Gastroesophageal sphincter (tissue), 4 donors: ENCODE measurements around the gene RAD9B. TPM values are rescaled to one million over a fixed set of nuclear protein-coding genes. Genes with fewer than 3 reads are reported as not detected.
"Not testable (repeated sequence)": the region's sequence is repeated elsewhere in the genome, so short reads cannot be mapped to it uniquely, and the experiment has no call there.

Experiments
- ATAC-seq: fragments of 150-250 bp; one replicate; pipeline ENCODE4 v1.9.1; 2016; ENCODE audit warnings: mild to moderate bottlenecking, moderate library complexity
- H3K27ac ChIP-seq, 4 donors: fragments of 200-600 bp; sonication (generic) in 3 of 4; 1 replicate in 3 of 4; 2 replicates in 1 of 4; pipeline ENCODE4 v1.5.1; 2016 to 2019
- H3K27me3 ChIP-seq: fragments of 200-600 bp; sonication (generic); one replicate; pipeline ENCODE4 v1.5.1; 2019
- H3K36me3 ChIP-seq, 2 donors: fragments of 200-600 bp; sonication (generic); one replicate each; pipeline ENCODE4 v1.5.1; 2019; ENCODE audit warnings: control low read depth in 1 of 2
- H3K4me1 ChIP-seq, 3 donors: fragments of 200-600 bp; sonication (generic); 1 replicate in 2 of 3; 2 replicates in 1 of 3; pipeline ENCODE4 v1.5.1; 2016 to 2019; ENCODE audit warnings: control low read depth in 2 of 3
- H3K4me3 ChIP-seq, 2 donors: fragments of 200-600 bp; sonication (generic); one replicate each; pipeline ENCODE4 v1.5.1; 2019; ENCODE audit warnings: mild to moderate bottlenecking in 1 of 2, moderate library complexity in 1 of 2
- H3K9me3 ChIP-seq, 3 donors: fragments of 200-600 bp; sonication (generic); one replicate each; pipeline ENCODE4 v1.5.1; 2017 to 2019; ENCODE audit warnings: control low read depth in 2 of 3
- EP300 ChIP-seq: sonication (generic); formaldehyde crosslinking; IDR thresholded peaks from one replicate; pipeline ENCODE4 v1.6.1; 2017; ENCODE audit warnings: antibody characterized with exemption, mild to moderate bottlenecking
- POLR2A ChIP-seq, 2 donors: fragments of 450-650 bp; IDR thresholded peaks; one replicate each; pipeline ENCODE4 v1.6.1; 2017; ENCODE audit warnings: antibody characterized with exemption in 2 of 2, mild to moderate bottlenecking in 2 of 2, moderate library complexity in 1 of 2
- POLR2AphosphoS5 ChIP-seq: sonication (generic); formaldehyde crosslinking; IDR thresholded peaks from one replicate; pipeline ENCODE4 v1.6.1; 2017; ENCODE audit warnings: antibody characterized with exemption
- WGBS, 2 donors: methylation state at CpG; one replicate each; pipeline ENCODE4 v1.1.5; 2018; ENCODE audit warnings: low coverage in 1 of 2; 5-methylcytosine and 5-hydroxymethylcytosine counted together
- total RNA-seq, 4 donors: library from RNA; depleted of rRNA; stranded (reverse); fragments of >200 nt; gene quantifications; one replicate each; pipeline ENCODE4 v1.1.0, GENCODE V29; 2016
- TF ChIP-seq, protein P1 (sequence below), 4 experiments: fragments of 200-600 bp in 2 of 4; fragments of 450-650 bp in 2 of 4; sonication (generic) in 1 of 4; IDR thresholded peaks; one replicate each; pipeline ENCODE4 v1.5.1; 2017 to 2019; ENCODE audit warnings: antibody characterized with exemption in 4 of 4, mild to moderate bottlenecking in 2 of 4, moderate library complexity in 2 of 4

The RAD9B gene
- total RNA-seq, 4 donors from 2014 or later, result 1.1 to 5.1 (median 1.9) TPM

DNA sequence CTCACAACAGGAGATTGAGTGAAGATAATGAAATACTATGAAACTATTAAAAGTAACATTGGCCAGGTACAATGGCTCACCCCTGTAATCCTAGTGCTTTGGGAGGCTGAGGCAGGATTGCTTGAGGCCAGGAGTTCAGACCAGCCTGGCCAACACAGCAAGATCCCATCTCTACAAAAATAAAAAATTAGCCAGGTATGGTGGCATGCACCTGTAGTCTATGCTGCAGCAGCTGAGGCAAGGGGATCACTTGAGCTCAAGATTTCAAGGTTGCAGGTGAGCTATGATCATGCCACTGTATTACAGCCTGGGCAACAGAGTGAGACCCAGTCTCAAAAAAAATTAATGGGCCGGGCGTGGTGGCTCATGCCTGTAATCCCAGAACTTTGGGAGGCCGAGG is 14.9 kb downstream of the RAD9B start:
- no peak for ATAC-seq
- Histone ChIP-seq H3K36me3 (no peaks in the 10 kb centered on the region), H3K27ac (no peak overlapping the region), H3K27me3 (no peaks in the 10 kb centered on the region), H3K4me1 (peaks cover 0 to 8% (median 0%) of the 10 kb centered on the region in 3 donors), H3K9me3 (no peaks in the 10 kb centered on the region), H3K4me3 (no peak overlapping the region)
- WGBS, 2 donors, result 92% methylated on average over 2 of the region's 3 CpGs; no CpG with 5 or more reads in 1 of the 2 donors
- TF ChIP-seq EP300, result no peak
- no peak for TF ChIP-seq POLR2AphosphoS5
- TF ChIP-seq, protein P1, sequence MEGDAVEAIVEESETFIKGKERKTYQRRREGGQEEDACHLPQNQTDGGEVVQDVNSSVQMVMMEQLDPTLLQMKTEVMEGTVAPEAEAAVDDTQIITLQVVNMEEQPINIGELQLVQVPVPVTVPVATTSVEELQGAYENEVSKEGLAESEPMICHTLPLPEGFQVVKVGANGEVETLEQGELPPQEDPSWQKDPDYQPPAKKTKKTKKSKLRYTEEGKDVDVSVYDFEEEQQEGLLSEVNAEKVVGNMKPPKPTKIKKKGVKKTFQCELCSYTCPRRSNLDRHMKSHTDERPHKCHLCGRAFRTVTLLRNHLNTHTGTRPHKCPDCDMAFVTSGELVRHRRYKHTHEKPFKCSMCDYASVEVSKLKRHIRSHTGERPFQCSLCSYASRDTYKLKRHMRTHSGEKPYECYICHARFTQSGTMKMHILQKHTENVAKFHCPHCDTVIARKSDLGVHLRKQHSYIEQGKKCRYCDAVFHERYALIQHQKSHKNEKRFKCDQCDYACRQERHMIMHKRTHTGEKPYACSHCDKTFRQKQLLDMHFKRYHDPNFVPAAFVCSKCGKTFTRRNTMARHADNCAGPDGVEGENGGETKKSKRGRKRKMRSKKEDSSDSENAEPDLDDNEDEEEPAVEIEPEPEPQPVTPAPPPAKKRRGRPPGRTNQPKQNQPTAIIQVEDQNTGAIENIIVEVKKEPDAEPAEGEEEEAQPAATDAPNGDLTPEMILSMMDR (IDR thresholded peaks at IDR 0.05), result no peak
- TF ChIP-seq POLR2A (IDR thresholded peaks at IDR 0.05), result no peak

DNA sequence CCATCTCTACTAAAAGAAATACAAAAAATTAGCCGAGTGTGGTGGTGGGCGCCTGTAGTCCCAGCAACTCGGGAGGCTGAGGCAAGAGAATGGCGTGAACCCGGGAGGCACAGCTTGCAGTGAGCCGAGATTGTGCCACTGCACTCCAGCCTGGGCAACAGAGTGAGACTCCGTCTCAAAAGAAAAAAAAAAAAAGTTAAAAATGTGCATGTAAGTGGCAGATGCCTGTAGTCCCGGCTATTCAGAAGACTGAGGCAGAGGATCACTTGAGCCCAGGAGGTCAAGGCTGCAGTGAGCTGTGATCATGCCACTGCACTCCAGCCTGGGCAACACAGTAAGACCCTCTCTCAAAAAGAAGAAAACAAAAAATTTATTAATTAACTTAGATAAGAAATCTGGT is 15.9 kb downstream of the RAD9B start:
- not testable (repeated sequence) for H3K36me3 ChIP-seq, H3K27ac ChIP-seq, H3K27me3 ChIP-seq, H3K9me3 ChIP-seq, ATAC-seq, H3K4me1 ChIP-seq, H3K4me3 ChIP-seq
- 85 to 100% methylated on average over 1 to 8 of the region's 8 CpGs for WGBS, 2 donors

DNA sequence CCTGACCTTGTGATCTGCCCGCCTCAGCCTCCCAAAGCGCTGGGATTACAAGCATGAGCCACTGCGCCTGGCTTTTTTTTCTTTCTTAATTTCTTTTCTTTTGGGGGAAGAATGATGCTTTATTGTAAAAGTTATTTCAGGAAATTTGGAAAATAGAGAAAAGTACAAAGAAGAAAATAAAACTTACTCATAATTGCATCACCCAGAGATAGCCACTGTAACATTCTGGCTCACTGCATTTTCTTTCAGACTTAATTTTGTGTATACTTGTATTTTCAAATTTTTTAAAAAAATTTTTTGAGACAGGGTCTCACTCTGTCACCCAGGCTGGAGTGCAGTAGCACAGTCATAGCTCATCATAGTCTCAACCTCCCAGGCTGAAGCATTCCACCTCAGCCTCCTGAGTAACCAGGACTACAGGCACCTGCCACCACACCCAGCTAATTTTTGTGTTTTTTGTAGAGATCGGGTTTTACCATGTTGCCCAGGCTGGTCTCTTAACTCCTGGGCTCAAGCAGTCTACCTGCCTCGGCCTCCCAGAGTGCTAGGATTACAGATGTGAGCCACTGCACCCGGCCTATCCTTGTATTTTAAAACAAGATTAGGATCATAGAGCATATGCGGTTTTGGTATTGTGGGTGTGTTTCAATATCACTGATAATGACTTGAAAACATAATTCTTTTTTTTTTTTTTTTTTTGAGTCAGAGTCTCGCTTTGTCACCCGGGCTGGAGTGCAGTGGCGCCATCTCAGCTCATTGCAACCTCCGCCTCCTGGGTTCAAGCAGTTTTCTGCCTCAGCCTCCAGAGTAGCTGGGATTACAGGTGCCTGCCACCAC is 19.0 kb downstream of the RAD9B start:
- 86 to 89% methylated on average over 7 of the region's 11 CpGs for WGBS, 2 donors

DNA sequence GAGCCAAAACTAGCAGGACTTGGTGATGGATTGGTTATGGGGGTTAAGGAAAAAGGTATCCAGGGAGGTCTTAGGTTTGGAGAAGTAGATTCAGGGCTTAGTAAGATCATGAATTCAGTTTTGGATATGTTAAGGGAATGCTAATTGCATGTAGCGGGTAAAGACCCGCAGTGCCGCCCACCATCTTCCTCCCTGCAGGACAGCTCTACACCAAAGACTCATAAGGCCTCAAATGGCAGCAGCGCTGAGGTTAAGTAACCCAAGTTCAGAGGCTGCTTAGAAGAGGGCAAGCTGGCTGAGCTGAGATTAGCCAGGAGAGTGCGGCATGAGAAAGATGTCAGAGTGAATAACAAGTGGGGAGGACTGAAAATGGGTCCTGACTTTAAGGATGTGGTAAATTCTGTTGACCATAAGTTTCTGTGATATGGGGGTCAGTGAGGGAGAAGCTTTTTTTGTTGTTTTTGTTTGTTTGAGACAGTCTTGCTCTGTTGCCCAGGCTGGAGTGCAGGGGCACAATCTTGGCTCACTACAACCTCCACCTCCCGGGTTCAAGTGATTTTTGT is 26.2 kb downstream of the RAD9B start:
- H3K4me3 ChIP-seq, result no peak overlapping the region
- ATAC-seq, result no peak
- no peaks in the 10 kb centered on the region for H3K27me3 ChIP-seq
- 96% methylated on average over 4 to 6 of the region's 6 CpGs for WGBS, 2 donors
- TF ChIP-seq, protein P1 (IDR thresholded peaks at IDR 0.05), result no peak
- no peak for TF ChIP-seq POLR2AphosphoS5
- TF ChIP-seq POLR2A (IDR thresholded peaks at IDR 0.05), result no peak
- TF ChIP-seq EP300, result no peak
- H3K27ac ChIP-seq, result no peak overlapping the region
- H3K4me1 ChIP-seq, result peaks cover 12 to 24% (median 14%) of the 10 kb centered on the region in 3 donors
- H3K36me3 ChIP-seq, result peaks cover 0 to 10% of the 10 kb centered on the region in 2 donors
- no peaks in the 10 kb centered on the region for H3K9me3 ChIP-seq

More for the DNA sequence above, 19.0 kb downstream of the RAD9B start:
- not testable (repeated sequence) for ATAC-seq, H3K9me3 ChIP-seq, H3K27me3 ChIP-seq, H3K4me3 ChIP-seq, H3K4me1 ChIP-seq, H3K27ac ChIP-seq, H3K36me3 ChIP-seq

DNA sequence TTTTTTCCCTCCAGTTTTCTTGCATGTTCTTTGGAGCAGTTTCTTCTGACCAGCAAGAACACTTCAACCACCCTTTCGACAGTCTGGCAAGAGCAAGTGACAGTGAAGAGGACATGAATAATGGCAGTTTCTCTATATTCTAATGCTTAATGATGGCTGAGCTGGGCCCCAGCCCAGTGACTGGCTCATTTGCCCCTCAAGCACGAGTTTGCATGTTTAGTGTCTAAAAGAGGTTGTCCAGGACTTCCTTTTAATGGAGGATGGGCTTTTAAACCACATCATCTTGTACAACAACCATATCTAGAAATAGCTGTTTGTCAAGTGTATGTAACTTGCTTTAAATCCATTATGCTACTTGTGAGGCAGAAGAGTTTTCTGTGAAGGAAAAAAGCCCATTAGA is 28.4 kb downstream of the RAD9B start:
- no peaks in the 10 kb centered on the region for H3K27me3 ChIP-seq
- H3K4me1 ChIP-seq, result peaks cover 14 to 46% (median 16%) of the 10 kb centered on the region in 3 donors
- ATAC-seq, result no peak
- H3K9me3 ChIP-seq, result no peaks in the 10 kb centered on the region
- TF ChIP-seq EP300 (no peak), POLR2A (IDR thresholded peaks at IDR 0.05) (no peak), POLR2AphosphoS5 (no peak)
- TF ChIP-seq, protein P1 (IDR thresholded peaks at IDR 0.05), result no peak
- peaks cover 0 to 10% of the 10 kb centered on the region in 2 donors for H3K36me3 ChIP-seq
- H3K27ac ChIP-seq, result peak overlapping the region in 1 of 4 donors; percentile 35
- no peak overlapping the region for H3K4me3 ChIP-seq
- WGBS, 2 donors, result 0 to 18% methylated on average over 1 to 2 of the region's 2 CpGs
